Fibroblast of lung (primary cell): ENCODE results near the gene LACRT. TPM values are rescaled to one million over a fixed set of nuclear protein-coding genes. Genes with fewer than 3 reads are reported as not detected.

Source experiments
- DNase-seq, 2 donors: peaks; one replicate each; pipeline versions ENCODE4 v3.0.0 to v3.0.0-alpha.2; 2010; ENCODE audit warnings: low read depth in 2 of 2
- H2AFZ ChIP-seq: 2 replicates; pipeline ENCODE4 v1.5.1; 2012; ENCODE audit warnings: low read length, control low read depth, inconsistent platforms
- H3K27ac ChIP-seq: 2 replicates; pipeline ENCODE4 v1.5.1; 2011; ENCODE audit warnings: low read length, control low read depth; ENCODE audit not compliant: insufficient read depth
- H3K27me3 ChIP-seq: 2 replicates; pipeline ENCODE4 v1.5.1; 2011; ENCODE audit warnings: mild to moderate bottlenecking, low read length; ENCODE audit not compliant: control insufficient read depth, insufficient read depth
- H3K36me3 ChIP-seq: 2 replicates; pipeline ENCODE4 v1.5.1; 2011; ENCODE audit warnings: low read length; ENCODE audit not compliant: control insufficient read depth, insufficient read depth
- H3K4me1 ChIP-seq: 2 replicates; pipeline ENCODE4 v1.5.1; 2011; ENCODE audit warnings: low read length; ENCODE audit not compliant: control insufficient read depth, insufficient read depth; ENCODE audit errors: extremely low read depth
- H3K4me2 ChIP-seq: 2 replicates; pipeline ENCODE4 v1.5.1; 2011; ENCODE audit warnings: low read length, control low read depth; ENCODE audit not compliant: insufficient read depth; ENCODE audit errors: extremely low read depth
- H3K4me3 ChIP-seq, 4 experiments: fragments of 200-600 bp in 1 of 4; sonication (generic) in 1 of 4; replicated peaks in 1 of 4; 2 replicates each; pipeline ENCODE4 v1.5.1; 2011 to 2016; ENCODE audit warnings: low read length in 4 of 4, low read depth in 3 of 4, mild to moderate bottlenecking in 3 of 4, control low read depth in 2 of 4, inconsistent platforms in 1 of 4, mixed read lengths in 1 of 4; ENCODE audit not compliant: insufficient read depth in 1 of 4; ENCODE audit errors: control extremely low read depth in 1 of 4
- H3K79me2 ChIP-seq: 2 replicates; pipeline ENCODE4 v1.5.1; 2012; ENCODE audit warnings: mild to moderate bottlenecking, low read length, inconsistent platforms; ENCODE audit not compliant: control insufficient read depth, insufficient read depth
- H3K9ac ChIP-seq: 2 replicates; pipeline ENCODE4 v1.5.1; 2011; ENCODE audit warnings: mild to moderate bottlenecking, low read length, control low read depth; ENCODE audit not compliant: insufficient read depth
- H3K9me3 ChIP-seq: 2 replicates; pipeline ENCODE4 v1.5.1; 2012; ENCODE audit warnings: low read depth, low read length; ENCODE audit not compliant: control insufficient read depth, insufficient read depth
- H4K20me1 ChIP-seq: 2 replicates; pipeline ENCODE4 v1.5.1; 2011; ENCODE audit warnings: low read length; ENCODE audit not compliant: control insufficient read depth, insufficient read depth; ENCODE audit errors: extremely low read depth
- CTCF ChIP-seq, 2 donors: IDR thresholded peaks in 1 of 2; conservative IDR thresholded peaks in 1 of 2; 1 replicate in 1 of 2; 2 replicates in 1 of 2; pipeline ENCODE4 v1.5.1; 2011 to 2012; ENCODE audit warnings: low read length in 2 of 2, control low read depth in 1 of 2, inconsistent platforms in 1 of 2, low read depth in 1 of 2, mild to moderate bottlenecking in 1 of 2
- EZH2 ChIP-seq: IDR thresholded peaks from 2 replicates; pipeline ENCODE4 v1.5.1; 2012; ENCODE audit warnings: low read length, control low read depth, mild to moderate bottlenecking; ENCODE audit errors: missing control alignments
- polyA plus RNA-seq, 2 donors: library from polyadenylated mRNA; depleted of rRNA in 1 of 2; stranded (reverse) in 1 of 2; unstranded in 1 of 2; fragments of >200 nt; gene quantifications; 2 replicates each; pipeline ENCODE4 v1.2.1, GENCODE V29; 2011 to 2012; ENCODE audit warnings: missing spikeins in 1 of 2
- total RNA-seq: library from RNA; depleted of rRNA; stranded (reverse); fragments of >200 nt; gene quantifications from 2 replicates; pipeline ENCODE4 v1.2.1, GENCODE V29; 2014

The LACRT gene
- total and polyA plus RNA-seq, 2 donors (not counting 1 experiment from before 2014, with no cell fraction given), result not detected

GRCh38 chr12:54606556-54606955, 28.1 kb downstream of the LACRT start:
- Histone ChIP-seq H2AFZ (no peak overlapping the region), H3K36me3 (no peaks in the 10 kb centered on the region), H3K27ac (no peak overlapping the region), H3K4me3 (no peak overlapping the region), H3K9ac (no peak overlapping the region), H3K27me3 (peaks cover 3% of the 10 kb centered on the region), H3K4me1 (no peaks in the 10 kb centered on the region), H3K9me3 (no peaks in the 10 kb centered on the region), H4K20me1 (no peaks in the 10 kb centered on the region), H3K79me2 (no peaks in the 10 kb centered on the region), H3K4me2 (no peak overlapping the region)
- no peak for TF ChIP-seq EZH2
- TF ChIP-seq CTCF (conservative IDR thresholded peaks at IDR 0.05 in 1 of 2, IDR thresholded peaks at IDR 0.05 in 1 of 2; ENCODE audit: low read depth in 1 of 2, low read length in 2 of 2), result no peak
- DNase-seq, result no peak

GRCh38 chr12:54605138-54605970, 29.3 kb downstream of the LACRT start:
- Histone ChIP-seq H3K4me3 (no peak overlapping the region), H3K36me3 (no peaks in the 10 kb centered on the region), H3K9ac (no peak overlapping the region), H2AFZ (no peak overlapping the region), H4K20me1 (no peaks in the 10 kb centered on the region), H3K4me1 (no peaks in the 10 kb centered on the region), H3K27me3 (peaks cover 3% of the 10 kb centered on the region), H3K4me2 (no peak overlapping the region), H3K27ac (no peak overlapping the region), H3K79me2 (no peaks in the 10 kb centered on the region), H3K9me3 (no peaks in the 10 kb centered on the region)
- TF ChIP-seq CTCF (conservative IDR thresholded peaks at IDR 0.05 in 1 of 2, IDR thresholded peaks at IDR 0.05 in 1 of 2; ENCODE audit: low read depth in 1 of 2, low read length in 2 of 2), result no peak
- TF ChIP-seq EZH2, result no peak
- DNase-seq, result no peak

- H3K4me2 ChIP-seq, result no peak overlapping the region
- H3K79me2 ChIP-seq, result no peaks in the 10 kb centered on the region
- no peaks in the 10 kb centered on the region for H4K20me1 ChIP-seq
- H3K4me3 ChIP-seq, result no peak overlapping the region
- H3K4me1 ChIP-seq, result no peaks in the 10 kb centered on the region
- TF ChIP-seq EZH2, result no peak
- no peak for TF ChIP-seq CTCF (conservative IDR thresholded peaks at IDR 0.05 in 1 of 2, IDR thresholded peaks at IDR 0.05 in 1 of 2; ENCODE audit: low read depth in 1 of 2, low read length in 2 of 2)
- no peaks in the 10 kb centered on the region for H3K27me3 ChIP-seq
- no peak for DNase-seq
- no peaks in the 10 kb centered on the region for H3K9me3 ChIP-seq
- H3K27ac ChIP-seq, result no peak overlapping the region
- no peaks in the 10 kb centered on the region for H3K36me3 ChIP-seq
- H2AFZ ChIP-seq, result no peak overlapping the region
- H3K9ac ChIP-seq, result no peak overlapping the region
Observed at GRCh38 chr12:54604436-54604835, 30.3 kb downstream of the LACRT start.
